ENCODE results near the gene MACF1.

GRCh38 chr1:39164256-39164655, 40.2 kb upstream of the MACF1 start:
- TF ChIP-seq SP1 (IDR thresholded peaks at IDR 0.05) (no peak), NFRKB (IDR thresholded peaks at IDR 0.05) (no peak), TARDBP (IDR thresholded peaks at IDR 0.05) (no peak), LEF1 (IDR thresholded peaks at IDR 0.05; ENCODE audit: borderline replicate concordance) (no peak), FOXM1 (IDR thresholded peaks at IDR 0.05; ENCODE audit: borderline replicate concordance) (no peak), BHLHE40 (IDR thresholded peaks at IDR 0.05; ENCODE audit: borderline replicate concordance) (no peak), SUZ12 (IDR thresholded peaks at IDR 0.05) (no peak), ZNF384 (IDR thresholded peaks at IDR 0.05) (no peak)

Data from HEK293T (cell line).